ENCODE measurements around the gene ACTL9. TPM values are rescaled to one million over a fixed set of nuclear protein-coding genes. Genes with fewer than 3 reads are reported as not detected.

Gene ACTL9
- total RNA-seq, 1 donor = not detected

DNA sequence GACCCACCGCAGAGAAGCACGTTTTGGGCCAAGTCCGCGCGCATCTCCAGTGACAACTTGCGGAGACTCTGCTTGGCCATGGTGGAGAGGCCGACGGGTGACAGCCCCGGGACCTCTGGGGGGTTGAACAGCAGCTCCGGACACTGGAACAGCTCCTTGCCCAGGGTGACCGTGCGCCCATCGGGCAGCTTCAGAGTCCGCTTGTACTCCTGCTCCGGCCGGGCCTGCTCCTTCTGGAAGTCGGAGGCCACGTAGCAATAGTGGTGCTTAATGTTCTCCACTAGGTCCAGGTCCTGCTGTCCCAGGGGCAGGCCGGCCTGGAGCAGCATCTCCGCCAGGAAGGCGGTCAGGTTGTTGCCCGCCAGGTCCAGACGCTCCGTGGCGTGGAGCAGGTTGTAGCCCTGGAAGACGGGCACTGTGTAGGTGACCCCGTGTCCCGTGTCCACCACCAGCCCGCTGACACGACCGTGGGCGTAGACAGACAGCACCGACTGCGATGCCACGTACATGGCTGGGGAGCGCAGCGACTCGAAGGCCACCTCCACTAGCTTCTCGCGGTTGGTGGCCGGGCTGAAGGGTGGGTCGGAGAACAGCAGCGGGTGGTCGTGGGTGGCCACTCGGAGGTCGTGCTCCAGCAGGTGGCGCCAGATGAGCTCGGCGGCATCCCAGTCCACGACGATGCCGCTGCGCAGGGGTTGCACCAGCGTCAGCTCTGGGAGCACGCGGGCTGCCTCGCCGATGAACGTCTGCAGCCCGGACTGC is 743 bp downstream of the ACTL9 start:
- Histone ChIP-seq H3K4me1 (ENCODE audit: insufficient read depth, low read length) (peaks cover 20% of the 10 kb centered on the region), H3K27me3 (ENCODE audit: insufficient read depth, low read length) (no peaks in the 10 kb centered on the region), H3K9me3 (ENCODE audit: low read depth, low read length) (no peaks in the 10 kb centered on the region), H3K4me3 (ENCODE audit: low read length) (no peak overlapping the region)

DNA sequence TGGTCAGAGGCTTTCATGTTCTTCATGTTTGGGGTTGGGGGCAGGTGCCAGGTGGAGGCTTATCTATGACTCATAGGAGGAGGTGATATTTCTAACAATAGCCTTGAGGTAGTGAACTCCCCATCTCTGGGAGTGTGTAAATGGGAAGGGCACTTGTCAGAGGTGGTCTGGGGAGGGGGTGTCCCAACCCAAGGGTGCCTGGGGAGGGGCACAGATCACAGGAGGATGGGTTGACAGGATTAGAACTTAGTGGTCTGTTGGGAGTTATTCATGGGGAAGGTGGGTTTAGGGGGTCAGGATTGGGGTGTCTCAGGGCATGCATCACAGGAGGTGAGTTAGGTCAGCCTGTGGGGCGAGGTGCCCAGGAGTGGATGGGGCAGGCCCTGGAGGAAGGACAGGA is 1.6 kb downstream of the ACTL9 start:
- Histone ChIP-seq H3K4me1 (ENCODE audit: insufficient read depth, low read length) (peaks cover 13% of the 10 kb centered on the region), H3K9me3 (ENCODE audit: low read depth, low read length) (no peaks in the 10 kb centered on the region), H3K4me3 (ENCODE audit: low read length) (no peak overlapping the region), H3K27me3 (ENCODE audit: insufficient read depth, low read length) (no peaks in the 10 kb centered on the region)

DNA sequence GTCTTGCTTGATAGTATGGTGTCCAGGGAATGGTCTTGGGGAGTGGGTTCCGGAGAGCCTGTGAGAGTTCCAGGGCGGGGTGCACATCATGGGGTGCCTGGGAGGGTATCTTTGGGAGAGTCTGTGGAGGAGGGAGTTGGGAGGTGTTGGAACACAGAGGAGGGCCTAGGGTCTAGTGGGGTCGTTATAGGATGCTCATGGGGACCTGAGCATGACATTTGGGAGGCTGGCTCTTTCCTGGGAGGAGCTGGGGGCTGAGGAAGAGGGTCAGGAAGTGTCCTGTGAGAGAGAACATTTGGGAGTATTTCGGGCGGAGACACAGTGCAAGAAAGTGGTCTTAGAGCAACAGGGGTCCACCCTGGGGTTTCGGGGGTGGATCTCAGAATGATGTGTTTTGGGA is 2.7 kb downstream of the ACTL9 start:
- H3K4me3 ChIP-seq (ENCODE audit: low read length) = no peak overlapping the region
- H3K9me3 ChIP-seq (ENCODE audit: low read depth, low read length) = no peaks in the 10 kb centered on the region
- H3K4me1 ChIP-seq (ENCODE audit: insufficient read depth, low read length) = peaks cover 3% of the 10 kb centered on the region
- H3K27me3 ChIP-seq (ENCODE audit: insufficient read depth, low read length) = no peaks in the 10 kb centered on the region

DNA sequence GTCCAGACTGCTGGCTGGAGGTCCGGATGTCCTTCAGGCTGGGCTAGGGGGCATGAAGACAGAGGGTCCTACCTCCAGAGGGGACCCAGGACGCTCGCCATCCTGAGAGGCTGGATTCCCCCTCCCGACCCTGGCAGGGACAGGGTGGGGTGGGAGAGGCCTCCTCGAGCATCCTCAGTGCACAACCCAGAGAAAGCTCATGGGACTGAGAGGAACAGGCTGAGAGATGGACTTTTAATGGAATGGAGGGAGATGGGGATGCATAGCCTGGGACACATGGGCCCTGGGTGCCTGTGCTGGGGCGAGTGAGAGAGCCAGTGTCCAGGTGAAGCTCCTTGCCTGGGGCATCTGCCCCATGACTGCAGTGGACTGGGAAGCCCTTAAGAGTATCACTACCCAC is 3.1 kb downstream of the ACTL9 start:
- Histone ChIP-seq H3K27me3 (ENCODE audit: insufficient read depth, low read length) (no peaks in the 10 kb centered on the region), H3K4me3 (ENCODE audit: low read length) (no peak overlapping the region), H3K4me1 (ENCODE audit: insufficient read depth, low read length) (no peaks in the 10 kb centered on the region), H3K9me3 (ENCODE audit: low read depth, low read length) (no peaks in the 10 kb centered on the region)

DNA sequence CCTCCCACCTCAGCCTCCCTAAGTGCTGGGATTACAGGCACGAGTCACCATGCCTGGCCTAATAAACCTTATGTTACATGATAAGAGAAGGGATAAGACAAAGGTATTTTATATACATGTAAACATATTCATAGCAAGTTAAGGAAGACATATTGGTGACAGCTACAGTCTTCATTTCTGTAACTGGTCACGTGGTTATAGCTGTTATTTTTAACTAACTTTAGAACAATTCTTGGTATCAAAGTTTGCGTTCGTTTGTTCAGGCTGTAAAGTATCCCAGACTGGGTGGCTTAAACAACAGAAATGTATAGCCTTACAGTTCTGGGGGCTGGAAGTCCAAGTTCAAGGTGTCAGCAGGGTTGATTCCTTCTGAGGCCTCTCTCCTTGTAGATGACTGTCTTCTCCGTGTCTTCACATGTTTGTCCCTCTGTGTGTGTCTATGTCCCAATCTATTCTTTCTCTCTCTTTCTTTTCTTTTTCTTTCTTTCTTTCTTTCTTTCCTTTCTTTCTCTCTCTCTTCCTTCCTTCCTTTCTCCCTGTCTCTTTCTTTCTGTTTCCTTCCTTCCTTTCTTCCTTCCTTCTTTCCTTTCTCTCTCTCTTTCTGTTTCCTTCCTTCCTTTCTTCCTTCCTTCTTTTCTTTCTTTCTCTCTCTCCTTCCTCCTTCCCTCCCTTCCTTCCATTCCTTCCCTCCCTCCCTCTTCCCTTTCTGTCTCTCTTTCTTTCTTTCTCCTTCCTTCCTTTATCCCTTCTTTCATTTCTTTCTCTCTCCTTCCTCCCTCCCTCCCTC is 7.6 kb downstream of the ACTL9 start:
- Histone ChIP-seq H3K9me3 (ENCODE audit: low read depth, low read length) (no peaks in the 10 kb centered on the region), H3K27me3 (ENCODE audit: insufficient read depth, low read length) (no peaks in the 10 kb centered on the region), H3K4me1 (ENCODE audit: insufficient read depth, low read length) (no peaks in the 10 kb centered on the region), H3K4me3 (ENCODE audit: low read length) (no peak overlapping the region)

DNA sequence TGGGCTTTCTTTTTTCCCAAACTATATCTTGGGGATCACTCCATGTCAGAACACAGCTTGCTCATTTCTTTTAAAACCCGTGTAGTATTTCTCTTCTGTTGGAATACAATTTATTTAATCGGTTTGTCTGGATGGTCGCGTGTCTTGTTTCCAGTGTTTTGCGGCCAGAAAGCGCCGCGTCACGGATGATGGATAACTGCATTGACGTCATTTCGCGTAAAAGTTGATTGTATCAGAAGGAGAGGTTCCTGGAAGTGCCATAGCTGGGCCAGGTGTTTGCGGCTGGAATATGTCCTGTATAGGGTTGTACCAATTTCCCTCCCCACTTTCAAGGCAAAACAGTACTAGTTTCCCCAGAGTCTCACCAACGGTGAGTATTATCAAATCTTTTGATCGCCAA is 9.7 kb downstream of the ACTL9 start:
- H3K4me3 ChIP-seq (ENCODE audit: low read length) = no peak overlapping the region
- no peaks in the 10 kb centered on the region for H3K4me1 ChIP-seq (ENCODE audit: insufficient read depth, low read length)
- no peaks in the 10 kb centered on the region for H3K9me3 ChIP-seq (ENCODE audit: low read depth, low read length)
- H3K27me3 ChIP-seq (ENCODE audit: insufficient read depth, low read length) = no peaks in the 10 kb centered on the region

DNA sequence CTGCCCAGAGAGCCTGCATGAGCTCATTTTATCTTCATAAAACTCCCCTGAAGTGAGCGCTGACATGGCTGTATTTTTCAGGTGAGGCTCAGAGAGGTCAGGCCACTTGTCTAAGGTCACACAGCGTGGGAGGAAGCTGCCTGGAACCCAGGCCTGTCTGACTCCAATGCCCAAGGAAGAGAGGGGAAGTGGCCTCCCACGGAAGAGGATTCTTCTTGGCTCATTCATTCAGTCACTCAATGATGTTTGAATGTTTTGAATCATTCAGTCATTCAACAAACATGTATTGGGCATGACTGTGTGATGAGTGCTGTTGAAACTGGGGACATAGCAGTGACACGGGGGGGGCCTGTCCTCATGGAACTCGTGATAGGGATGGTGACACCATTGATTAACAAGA is 12.0 kb downstream of the ACTL9 start:
- Histone ChIP-seq H3K9me3 (ENCODE audit: low read depth, low read length) (no peaks in the 10 kb centered on the region), H3K4me3 (ENCODE audit: low read length) (no peak overlapping the region), H3K4me1 (ENCODE audit: insufficient read depth, low read length) (peaks cover 6% of the 10 kb centered on the region), H3K27me3 (ENCODE audit: insufficient read depth, low read length) (no peaks in the 10 kb centered on the region)

DNA sequence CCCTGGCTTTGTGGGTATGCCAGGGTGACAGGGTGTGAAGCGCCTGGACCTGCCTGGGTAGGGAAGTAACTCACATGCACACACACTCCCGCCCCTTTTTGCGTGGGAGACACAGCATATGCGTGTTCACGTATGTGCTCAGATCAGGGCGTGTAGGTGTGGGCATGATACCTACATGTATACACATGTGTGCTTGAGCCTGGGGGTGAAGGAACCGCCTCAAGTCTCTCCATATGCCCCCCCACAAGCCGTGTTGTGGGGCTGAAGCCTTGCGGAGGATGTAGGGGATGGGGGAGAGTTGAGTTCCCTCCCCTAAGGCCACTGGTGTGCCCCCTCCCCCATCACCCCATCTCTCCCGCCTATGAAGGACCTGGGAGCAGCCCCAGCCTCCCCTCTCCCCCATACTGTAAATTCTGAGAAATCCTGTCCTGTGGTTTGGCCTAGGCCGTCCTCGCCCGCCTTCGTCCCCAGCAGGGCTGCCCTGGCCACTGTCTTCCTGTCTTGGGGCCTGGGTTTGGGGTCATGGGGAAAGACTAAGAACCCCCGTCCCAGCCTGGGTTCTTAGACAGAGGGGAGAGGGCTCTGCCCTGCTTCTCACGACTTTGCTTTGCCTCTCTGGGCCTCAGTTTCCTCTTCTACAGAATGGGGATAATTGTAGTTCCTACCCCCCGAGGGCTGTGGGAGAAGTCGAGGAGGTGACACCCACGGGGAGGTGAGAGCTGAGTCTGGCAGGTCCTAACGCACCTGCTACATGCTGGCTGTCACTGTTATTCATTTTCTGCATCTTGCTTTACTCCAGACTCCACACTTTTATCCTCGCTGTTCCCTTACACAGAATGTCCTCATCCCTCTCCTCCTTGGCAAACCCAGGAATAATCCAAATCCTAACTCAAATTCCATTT is 14.3 kb downstream of the ACTL9 start:
- peaks cover 12% of the 10 kb centered on the region for H3K4me1 ChIP-seq (ENCODE audit: insufficient read depth, low read length)
- no peaks in the 10 kb centered on the region for H3K27me3 ChIP-seq (ENCODE audit: insufficient read depth, low read length)
- no peaks in the 10 kb centered on the region for H3K9me3 ChIP-seq (ENCODE audit: low read depth, low read length)
- H3K4me3 ChIP-seq (ENCODE audit: low read length) = no peak overlapping the region

DNA sequence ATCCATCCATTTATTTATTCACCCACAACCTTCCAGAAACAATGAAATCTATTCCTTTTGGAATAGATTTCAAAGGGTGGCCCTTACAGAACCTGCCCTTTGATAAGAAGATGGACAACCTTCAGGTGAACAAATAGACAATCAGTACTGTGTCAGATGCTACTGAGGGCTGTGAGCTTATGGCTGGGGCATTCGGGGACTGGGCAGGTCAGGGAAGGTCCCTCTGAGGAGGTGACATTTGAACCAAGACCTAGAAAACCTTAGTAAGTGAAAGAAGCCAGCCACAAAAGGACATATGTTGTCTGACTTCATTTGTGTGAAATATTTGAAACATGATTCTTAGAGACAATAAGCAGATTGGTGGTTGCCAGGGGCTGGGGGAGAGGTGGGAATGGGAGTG is 15.7 kb downstream of the ACTL9 start:
- no peaks in the 10 kb centered on the region for H3K9me3 ChIP-seq (ENCODE audit: low read depth, low read length)
- no peak overlapping the region for H3K4me3 ChIP-seq (ENCODE audit: low read length)
- H3K27me3 ChIP-seq (ENCODE audit: insufficient read depth, low read length) = no peaks in the 10 kb centered on the region
- peaks cover 12% of the 10 kb centered on the region for H3K4me1 ChIP-seq (ENCODE audit: insufficient read depth, low read length)

DNA sequence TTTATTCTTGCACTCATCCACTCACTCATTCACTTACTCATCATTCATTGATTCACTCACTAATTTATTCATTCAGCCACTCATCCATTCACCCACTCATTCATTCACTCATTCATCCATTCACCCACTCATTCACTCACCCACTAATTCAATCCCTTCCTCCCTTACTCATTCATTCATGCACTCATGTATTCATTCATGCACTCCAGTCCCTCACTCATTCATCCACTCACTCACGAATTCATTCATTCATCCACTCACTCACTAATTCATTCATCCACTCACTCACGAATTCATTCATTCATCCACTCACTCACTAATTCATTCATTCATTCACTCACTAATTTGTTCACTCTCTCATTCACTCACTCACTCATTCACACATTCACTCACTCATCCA is 16.1 kb downstream of the ACTL9 start:
- H3K4me3 ChIP-seq (ENCODE audit: low read length) = no peak overlapping the region
- no peaks in the 10 kb centered on the region for H3K9me3 ChIP-seq (ENCODE audit: low read depth, low read length)
- peaks cover 12% of the 10 kb centered on the region for H3K4me1 ChIP-seq (ENCODE audit: insufficient read depth, low read length)
- H3K27me3 ChIP-seq (ENCODE audit: insufficient read depth, low read length) = no peaks in the 10 kb centered on the region

DNA sequence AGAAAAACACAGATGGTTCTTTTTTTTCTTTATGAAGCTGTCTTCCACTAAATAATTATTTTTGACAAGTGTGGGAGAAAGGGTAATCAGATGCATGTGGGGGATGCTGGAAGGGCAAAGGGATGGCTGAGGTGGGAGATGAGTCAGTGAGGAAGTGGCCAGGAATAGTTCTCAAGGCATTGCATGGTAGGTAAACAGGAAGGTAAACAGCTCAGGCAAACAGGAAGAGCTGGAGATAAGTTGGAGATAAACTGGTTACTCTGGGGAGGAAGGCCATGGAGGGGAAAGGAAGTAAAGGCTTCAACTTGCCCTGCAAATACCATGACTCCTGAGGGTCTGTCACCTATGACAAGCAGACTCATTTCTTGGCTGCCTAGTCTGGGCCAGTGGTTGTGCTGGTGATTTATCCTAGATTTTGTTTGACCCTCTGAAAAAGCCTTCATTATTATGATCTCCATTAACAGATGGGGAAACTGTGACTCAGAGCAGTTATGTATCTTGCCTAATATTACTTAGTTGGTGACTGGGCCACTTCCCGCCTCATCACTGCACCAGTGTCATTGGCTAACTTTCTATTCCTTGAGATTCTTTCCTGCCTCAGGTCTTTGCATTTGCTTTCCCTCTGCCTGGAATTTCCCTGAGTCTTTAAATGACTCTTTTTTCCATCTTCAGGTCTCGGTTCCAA is 17.1 kb downstream of the ACTL9 start:
- Histone ChIP-seq H3K27me3 (ENCODE audit: insufficient read depth, low read length) (no peaks in the 10 kb centered on the region), H3K4me3 (ENCODE audit: low read length) (no peak overlapping the region), H3K9me3 (ENCODE audit: low read depth, low read length) (no peaks in the 10 kb centered on the region), H3K4me1 (ENCODE audit: insufficient read depth, low read length) (peaks cover 12% of the 10 kb centered on the region)

DNA sequence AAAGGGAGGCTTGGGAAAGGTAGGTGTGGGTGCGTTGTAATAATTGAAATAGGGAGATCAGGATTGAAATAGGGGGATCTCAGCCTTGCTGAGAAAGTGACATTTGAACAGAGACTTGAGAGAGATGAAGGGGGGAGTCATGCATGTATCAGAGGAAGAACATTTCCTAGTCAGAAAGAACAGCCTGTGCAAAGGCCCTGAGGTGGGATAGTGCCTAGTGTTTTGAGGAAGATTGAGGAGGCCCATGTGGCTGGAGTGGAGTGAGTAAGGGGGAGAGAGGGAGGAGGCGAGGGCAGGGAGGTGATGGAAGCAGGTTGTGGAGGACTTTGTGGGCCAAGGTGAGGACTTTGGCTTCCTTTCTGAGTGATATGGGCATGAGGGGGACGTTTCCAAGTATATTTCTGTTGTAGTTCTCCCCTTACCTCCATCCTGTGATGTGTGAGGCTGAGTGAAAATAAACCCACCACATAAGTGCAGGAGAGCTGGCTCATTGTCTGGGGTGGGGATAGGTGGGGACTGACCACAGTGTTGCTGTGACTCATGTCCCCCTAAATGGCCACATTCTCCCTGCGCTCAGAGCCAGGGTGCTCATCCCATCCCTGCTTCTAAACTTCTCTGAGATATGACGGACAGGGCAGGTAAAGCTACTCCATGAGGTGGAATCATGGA is 17.8 kb downstream of the ACTL9 start:
- H3K4me3 ChIP-seq (ENCODE audit: low read length) = no peak overlapping the region
- H3K9me3 ChIP-seq (ENCODE audit: low read depth, low read length) = no peaks in the 10 kb centered on the region
- H3K4me1 ChIP-seq (ENCODE audit: insufficient read depth, low read length) = peaks cover 12% of the 10 kb centered on the region
- no peaks in the 10 kb centered on the region for H3K27me3 ChIP-seq (ENCODE audit: insufficient read depth, low read length)

DNA sequence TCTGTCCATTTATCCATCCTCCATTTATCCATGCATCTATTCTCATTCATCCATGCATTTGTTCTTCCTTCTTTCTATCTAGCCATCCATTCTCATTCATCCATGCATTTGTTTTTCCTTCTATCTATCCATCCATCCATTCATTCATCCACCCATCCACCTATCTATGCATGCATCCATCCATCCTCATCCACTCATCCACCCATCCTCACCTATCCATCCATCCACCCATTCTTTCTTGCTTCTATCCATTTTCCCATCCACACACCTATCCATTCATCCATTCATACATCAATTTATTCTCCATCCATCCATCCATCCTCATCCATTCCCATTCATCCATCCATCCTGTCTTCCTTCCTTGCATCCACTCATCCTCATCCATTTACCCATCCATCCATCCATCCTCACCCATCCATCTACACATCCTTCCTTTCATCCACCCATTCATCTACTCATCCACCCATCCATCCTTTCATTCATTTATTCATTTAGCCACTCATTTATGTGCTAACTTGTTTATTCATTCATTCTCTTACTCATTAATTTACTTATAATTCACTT is 20.3 kb downstream of the ACTL9 start:
- no peaks in the 10 kb centered on the region for H3K9me3 ChIP-seq (ENCODE audit: low read depth, low read length)
- H3K27me3 ChIP-seq (ENCODE audit: insufficient read depth, low read length) = no peaks in the 10 kb centered on the region
- no peak overlapping the region for H3K4me3 ChIP-seq (ENCODE audit: low read length)
- peaks cover 12% of the 10 kb centered on the region for H3K4me1 ChIP-seq (ENCODE audit: insufficient read depth, low read length)

DNA sequence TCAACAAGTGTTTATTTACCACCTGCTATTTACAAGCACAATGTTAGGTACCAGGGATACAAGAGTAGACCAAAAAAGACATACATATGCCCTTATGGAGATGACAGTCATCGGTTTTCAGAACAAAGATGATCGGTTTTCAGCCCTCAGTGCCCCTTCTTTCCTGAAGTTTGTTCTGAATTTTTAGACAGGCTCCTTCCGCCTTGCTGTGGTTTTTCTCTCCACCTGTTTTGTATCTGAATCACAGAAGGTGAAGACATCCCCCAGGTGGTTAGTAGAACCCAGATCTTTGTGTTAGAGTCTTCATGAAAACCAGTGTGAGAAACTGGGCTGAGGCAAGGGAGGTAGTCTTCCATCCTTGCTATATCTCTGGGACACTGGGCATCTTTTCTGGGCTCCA is 23.5 kb downstream of the ACTL9 start:
- H3K4me1 ChIP-seq (ENCODE audit: insufficient read depth, low read length) = peaks cover 19% of the 10 kb centered on the region
- no peaks in the 10 kb centered on the region for H3K27me3 ChIP-seq (ENCODE audit: insufficient read depth, low read length)
- H3K4me3 ChIP-seq (ENCODE audit: low read length) = no peak overlapping the region
- H3K9me3 ChIP-seq (ENCODE audit: low read depth, low read length) = no peaks in the 10 kb centered on the region
